GM12891 (cell line): Measurements from ENCODE around the gene DNAJC21.
"Not testable (repeated sequence)": the region's sequence is repeated elsewhere in the genome, so short reads cannot be mapped to it uniquely, and the experiment has no call there.

Experiments
- DNase-seq: peaks from one replicate; pipeline ENCODE4 v3.0.0; 2011; ENCODE audit warnings: low spot score; ENCODE audit not compliant: insufficient read length
- FAIRE-seq: peaks from 2 replicates; lab custom pipeline; 2011; peaks lifted over from hg19 to GRCh38; lab: Jason Lieb, UNC
- PAX5 ChIP-seq: IDR thresholded peaks from 2 replicates; pipeline ENCODE4 v1.6.1; 2011; ENCODE audit warnings: low read length, moderate library complexity, mild to moderate bottlenecking; ENCODE audit not compliant: insufficient read depth, severe bottlenecking
- POLR2A ChIP-seq: IDR thresholded peaks from 2 replicates; pipeline ENCODE4 v1.6.1; 2011; ENCODE audit warnings: low read depth, low read length, control low read depth
- POLR2AphosphoS5 ChIP-seq: IDR thresholded peaks from 2 replicates; pipeline ENCODE4 v1.6.1; 2011; ENCODE audit warnings: low read depth, low read length, control low read depth
- POU2F2 ChIP-seq: IDR thresholded peaks from 2 replicates; pipeline ENCODE4 v1.6.1; 2011; ENCODE audit warnings: low read depth, mild to moderate bottlenecking, control low read depth, low read length, moderate library complexity
- SPI1 ChIP-seq: IDR thresholded peaks from 2 replicates; pipeline ENCODE4 v1.6.1; 2011; ENCODE audit warnings: low read depth, low read length, control low read depth
- TAF1 ChIP-seq: IDR thresholded peaks from 2 replicates; pipeline ENCODE4 v1.6.1; 2011; ENCODE audit warnings: low read depth, low read length, control low read depth

The DNAJC21 gene

DNA sequence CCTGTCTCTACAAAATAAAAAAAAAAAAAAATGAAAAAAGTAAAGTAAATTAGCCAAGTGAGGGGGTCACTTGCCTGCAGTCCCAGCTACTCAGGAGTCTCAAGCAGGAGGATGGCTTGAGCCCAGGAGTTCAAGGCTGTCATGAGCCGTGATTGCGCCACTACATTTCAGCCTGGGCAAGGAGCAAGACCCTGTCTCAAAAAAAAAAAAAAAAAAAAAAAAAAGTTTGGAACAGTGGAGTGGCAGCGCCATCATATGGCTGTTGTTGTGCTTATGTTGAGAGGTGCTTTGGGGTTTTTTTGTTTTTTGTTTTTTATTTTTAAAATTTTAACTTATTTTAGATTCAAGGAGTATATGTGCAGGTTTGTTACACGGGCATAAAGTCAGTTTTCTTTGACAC, 10.3 kb upstream of the DNAJC21 start:
- no peak for DNase-seq
- no peak for TF ChIP-seq POU2F2
- FAIRE-seq: no peak

- not testable (repeated sequence) for FAIRE-seq, DNase-seq
Observed at GRCh38 chr5:34923256-34923655, 6.1 kb upstream of the DNAJC21 start.

- no peak for FAIRE-seq
- TF ChIP-seq POU2F2 (no peak), POLR2AphosphoS5 (no peak), PAX5 (no peak), TAF1 (no peak), POLR2A (no peak), SPI1 (no peak)
- no peak for DNase-seq
Observed at GRCh38 chr5:34923694-34924461, 5.5 kb upstream of the DNAJC21 start.

DNA sequence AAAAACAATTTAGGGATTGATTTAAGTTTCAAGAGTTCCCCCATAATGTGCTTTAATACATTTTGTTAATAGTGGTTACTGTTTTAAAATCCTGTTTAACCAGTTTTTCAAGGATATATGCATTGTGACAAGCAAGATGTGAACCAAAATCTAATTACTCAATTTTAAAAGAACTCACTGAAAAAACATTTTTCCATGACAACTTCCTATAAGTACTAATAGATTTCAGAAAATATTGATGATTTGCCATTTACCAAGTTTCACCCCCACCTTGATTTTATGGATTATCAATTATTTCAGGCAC, 4.9 kb upstream of the DNAJC21 start:
- TF ChIP-seq TAF1: no peak

DNA sequence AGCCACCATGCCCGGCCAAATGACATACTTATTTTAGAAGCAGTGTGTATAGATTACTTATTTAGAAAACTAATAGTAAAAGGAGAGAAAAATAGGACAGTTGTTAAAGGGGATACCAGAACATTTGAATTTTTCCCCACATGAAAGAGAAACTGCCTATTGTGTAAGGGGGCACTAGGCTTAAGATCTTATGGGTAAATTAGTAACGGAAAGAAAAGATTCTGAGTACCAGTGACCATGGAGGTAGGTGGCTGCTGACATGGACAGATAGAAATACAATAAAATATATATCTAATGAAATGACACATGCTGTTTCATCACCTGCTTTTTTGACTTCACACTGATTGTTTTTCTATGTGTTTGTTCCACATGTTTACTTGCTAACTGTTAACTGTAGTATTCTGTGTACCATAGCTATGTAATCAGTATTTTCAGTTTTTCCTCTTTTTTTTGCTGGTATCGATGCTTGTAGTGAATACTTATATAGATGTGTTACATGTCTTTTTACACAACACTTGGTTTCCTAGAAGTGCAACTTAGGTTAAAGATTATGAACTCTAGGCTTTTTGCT, 3.0 kb upstream of the DNAJC21 start:
- TF ChIP-seq POLR2A (no peak), POLR2AphosphoS5 (no peak), POU2F2 (no peak), TAF1 (no peak), PAX5 (no peak)
- FAIRE-seq (no peak), DNase-seq (no peak)

More for the DNA sequence above, 4.9 kb upstream of the DNAJC21 start:
- no peak for FAIRE-seq
- no peak for DNase-seq

GRCh38 chr5:34927785-34928184, 1.6 kb upstream of the DNAJC21 start:
- DNase-seq (no peak), FAIRE-seq (no peak)
- TF ChIP-seq PAX5: no peak
- no peak for TF ChIP-seq SPI1
- no peak for TF ChIP-seq POLR2AphosphoS5
- no peak for TF ChIP-seq TAF1

DNA sequence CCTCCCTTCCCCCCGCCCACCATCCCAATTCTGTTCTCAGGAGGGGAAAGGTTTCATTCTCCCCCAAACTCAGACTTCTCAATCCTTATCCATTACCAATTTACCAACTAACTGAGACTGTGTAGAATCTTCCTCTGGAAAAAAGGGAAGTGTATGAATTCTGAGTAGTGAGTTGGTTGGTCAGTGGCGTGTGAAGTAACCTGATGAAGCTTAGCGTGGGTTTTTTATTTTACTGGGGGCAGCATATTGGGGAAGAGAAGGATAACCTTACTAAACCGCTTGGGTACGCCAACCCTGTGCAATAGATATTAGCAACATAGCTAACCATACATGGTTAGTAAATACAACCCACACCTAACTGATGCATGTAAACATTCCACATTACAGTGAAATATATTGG, 1.1 kb upstream of the DNAJC21 start:
- FAIRE-seq: no peak
- TF ChIP-seq POU2F2: no peak
- no peak for TF ChIP-seq TAF1
- TF ChIP-seq SPI1: peak; percentile 48; the same call in 1 of the 2 replicates
- no peak for TF ChIP-seq POLR2A
- no peak for TF ChIP-seq PAX5
- no peak for DNase-seq

GRCh38 chr5:34929720-34930461, 532 bp downstream of the DNAJC21 start:
- peak; percentile 81 for FAIRE-seq
- 0 out of 2 replicates have a peak, but pooled peaks have one; percentile 32 for TF ChIP-seq POLR2AphosphoS5
- TF ChIP-seq POLR2A: peak; percentile 62
- no peak for TF ChIP-seq POU2F2
- TF ChIP-seq SPI1: no peak
- peak; percentile 76 for TF ChIP-seq TAF1
- TF ChIP-seq PAX5: no peak
- peak; percentile 73 for DNase-seq

DNA sequence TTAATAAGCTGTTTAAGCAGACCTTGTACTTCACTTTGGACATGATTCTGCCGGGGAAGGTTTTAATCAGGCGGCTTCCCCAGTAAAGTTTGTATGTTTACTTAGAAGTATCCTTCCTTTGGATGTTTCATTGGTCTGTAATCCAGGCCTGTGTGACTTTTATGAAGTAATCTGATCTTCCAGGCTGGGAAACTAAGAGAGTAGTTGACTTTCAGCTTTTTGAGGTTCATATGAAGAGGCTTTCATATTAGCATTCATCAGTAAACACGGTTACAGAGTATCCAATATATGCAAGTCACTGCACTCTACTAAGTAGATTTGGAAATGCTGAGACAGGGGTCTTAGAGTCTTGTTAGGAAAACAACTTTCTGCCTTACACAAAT, 1.1 kb downstream of the DNAJC21 start:
- DNase-seq (no peak), FAIRE-seq (no peak)
- TF ChIP-seq POLR2A (no peak), POU2F2 (no peak), POLR2AphosphoS5 (no peak), PAX5 (no peak), SPI1 (no peak), TAF1 (no peak)

- DNase-seq (no peak), FAIRE-seq (no peak)
- TF ChIP-seq POU2F2: no peak
- TF ChIP-seq PAX5: no peak
- TF ChIP-seq POLR2AphosphoS5: no peak
- no peak for TF ChIP-seq TAF1
- no peak for TF ChIP-seq POLR2A
- no peak for TF ChIP-seq SPI1
Observed at GRCh38 chr5:34930870-34931269, 1.5 kb downstream of the DNAJC21 start.
